Measurements from ENCODE around the gene NFATC2IP. TPM values are rescaled to one million over a fixed set of nuclear protein-coding genes. Genes with fewer than 3 reads are reported as not detected.

NFATC2IP gene
- total and polyA plus RNA-seq, 2 of the 8 experiments (the other 6 are each of a cell fraction or from before 2014, with no cell fraction given): 54.4 to 71.5 TPM

- Histone ChIP-seq H2BK12ac (ENCODE audit: low read depth, low read length) (no peak overlapping the region), H3K27ac (ENCODE audit: low read depth, low read length) (no peak overlapping the region), H2BK15ac (ENCODE audit: low read length) (peak overlapping the region; percentile 46; the same call in 1 of the 2 replicates), H4K5ac (ENCODE audit: insufficient read length, low read depth, low read length) (no peak overlapping the region), H3K4me2 (ENCODE audit: insufficient read depth in 1 of 2, low read depth in 2 of 2, low read length in 2 of 2) (no peak overlapping the region), H3K79me2 (ENCODE audit: control insufficient read depth in 1 of 2, insufficient read depth in 2 of 2, low read length in 2 of 2) (peaks cover 0 to 8% of the 10 kb centered on the region in 2 experiments; a peak in 1 of 4 replicates), H3K9ac (replicated peaks in 1 of 4; ENCODE audit: extremely low read depth in 1 of 4, low read depth in 3 of 4, low read length in 3 of 4) (no peak overlapping the region), H4K20me1 (replicated peaks in 1 of 2; ENCODE audit: control insufficient read depth in 1 of 2, insufficient read depth in 2 of 2, low read length in 2 of 2) (peaks cover 2 to 4% of the 10 kb centered on the region in 2 experiments), H2BK5ac (ENCODE audit: low read depth, low read length) (no peak overlapping the region), H3K56ac (replicated peaks; ENCODE audit: insufficient read length, low read depth, low read length) (no peak overlapping the region), H3K23me2 (ENCODE audit: low read depth, low read length) (peaks cover 8% of the 10 kb centered on the region), H2AK5ac (ENCODE audit: low read depth, low read length) (no peak overlapping the region), H3K4me3 (ENCODE audit: extremely low read depth in 1 of 4, insufficient read depth in 2 of 4, low read depth in 3 of 4, low read length in 4 of 4) (no peak overlapping the region), H3K36me3 (ENCODE audit: control insufficient read depth in 2 of 4, insufficient read depth in 4 of 4, low read length in 3 of 4) (peaks cover 0 to 16% (median 3%) of the 10 kb centered on the region in 4 experiments; a peak in 2 of 8 replicates), H3K79me1 (ENCODE audit: low read depth, low read length) (peaks cover 4% of the 10 kb centered on the region; the same call in 1 of the 2 replicates), H3K4me1 (replicated peaks in 1 of 4; ENCODE audit: control insufficient read depth in 3 of 4, insufficient read depth in 4 of 4, low read length in 3 of 4) (peaks cover 0 to 7% (median 3%) of the 10 kb centered on the region in 4 experiments; a peak in 5 of 7 replicates), H4K91ac (replicated peaks; ENCODE audit: insufficient read length, low read length) (no peak overlapping the region), H2BK120ac (replicated peaks; ENCODE audit: low read depth, low read length) (no peak overlapping the region), H3K27me3 (replicated peaks in 1 of 4; ENCODE audit: control insufficient read depth in 3 of 4, extremely low read depth in 1 of 4, insufficient read depth in 3 of 4, low read length in 3 of 4) (no peaks in the 10 kb centered on the region), H3K9me3 (ENCODE audit: insufficient read depth in 2 of 2, low read depth in 1 of 2, low read length in 1 of 2) (peaks cover 5 to 7% of the 10 kb centered on the region in 2 experiments; a peak in 2 of 4 replicates), H3K18ac (ENCODE audit: extremely low read depth, low read length) (no peak overlapping the region), H4K8ac (ENCODE audit: extremely low read depth, insufficient read depth, low read length) (no peak overlapping the region), H3K4ac (replicated peaks; ENCODE audit: insufficient read length, low read depth, low read length) (no peak overlapping the region), H3K23ac (ENCODE audit: insufficient read length) (no peak overlapping the region), H2BK20ac (ENCODE audit: low read length) (no peak overlapping the region), H2AFZ (ENCODE audit: low read length) (no peak overlapping the region), H3K14ac (ENCODE audit: insufficient read length) (no peak overlapping the region)
- FAIRE-seq (no peak), DNase-seq (ENCODE audit: low read depth in 1 of 2, low spot score in 2 of 2) (peak in 1 of 2 experiments; percentile 64)
- 84% methylated on average over 11 of the region's 11 CpGs; no CpG with 5 or more reads in 1 of the 2 experiments for WGBS, 2 experiments (ENCODE audit: extremely low coverage in 1 of 2, insufficient coverage in 1 of 2, insufficient read length in 1 of 2, insufficient replicate concordance in 2 of 2, low coverage in 1 of 2, low lambda C conversion rate in 2 of 2, missing lambda C conversion rate in 1 of 2)
- CTCF ChIA-PET (ENCODE audit: partially characterized antibody): interaction anchor here (0.5 to 4.6 kb wide), 25 partner anchors 9 to 657 kb away, joined by 3 to 25 read pairs (median 4); partner anchors contain the start of gene NFATC2IP
- POLR2A ChIA-PET (ENCODE audit: partially characterized antibody): interaction anchor here (0.6 to 1.9 kb wide), 9 partner anchors 8 to 156 kb away, joined by 3 to 10 read pairs (median 4); partner anchors contain the start of gene ATXN2L
- no peak for TF ChIP-seq GTF2F1 (IDR thresholded peaks at IDR 0.05; ENCODE audit: borderline replicate concordance, low read depth, low read length)
- TF ChIP-seq CTCF (IDR thresholded peaks at IDR 0.05; ENCODE audit: control extremely low read depth in 1 of 3, insufficient read depth in 1 of 3, low read depth in 1 of 3, low read length in 3 of 3): peak; percentile 77 to 87 (median 87)
- no peak for TF ChIP-seq SP4 (IDR thresholded peaks at IDR 0.05; ENCODE audit: low read length)
- TF ChIP-seq SUZ12 (IDR thresholded peaks at IDR 0.05; ENCODE audit: low read length): no peak
- TF ChIP-seq RXRA (IDR thresholded peaks at IDR 0.05; ENCODE audit: insufficient read depth, low read depth, low read length): no peak
- TF ChIP-seq POLR2AphosphoS5 (IDR thresholded peaks at IDR 0.05; ENCODE audit: low read depth, low read length): no peak
- no peak for TF ChIP-seq TCF12 (IDR thresholded peaks at IDR 0.05; ENCODE audit: low read depth, low read length)
- TF ChIP-seq CHD2 (IDR thresholded peaks at IDR 0.05; ENCODE audit: low read length): no peak
- TF ChIP-seq BCL11A (IDR thresholded peaks at IDR 0.05; ENCODE audit: low read depth in 2 of 2, low read length in 2 of 2): no peak
Observed at GRCh38 chr16:28977703-28978662, 27.2 kb downstream of the NFATC2IP start.

All from H1 (cell line).